HepG2 (cell line): ENCODE data around the gene GPC6. TPM values are rescaled to one million over a fixed set of nuclear protein-coding genes. Genes with fewer than 3 reads are reported as not detected.

Source experiments
- GATAD2A ChIP-seq: IDR thresholded peaks from 2 replicates; pipeline ENCODE4 v1.6.1; 2016
- HDAC6 ChIP-seq: fragments of 200-600 bp; sonication (generic); IDR thresholded peaks from 2 replicates; pipeline ENCODE4 v1.7.0; 2017; ENCODE audit warnings: mild to moderate bottlenecking, antibody characterized with exemption, low read length, low read depth
- KDM1A ChIP-seq: IDR thresholded peaks from 2 replicates; pipeline ENCODE4 v1.6.1; 2016; ENCODE audit warnings: missing compliant biosample characterization
- MLLT10 ChIP-seq: sonication (generic); formaldehyde crosslinking; IDR thresholded peaks from 2 replicates; pipeline ENCODE4 v1.4.0; 2020; ENCODE audit warnings: missing genetic modification reagents
- NR2F2 ChIP-seq: IDR thresholded peaks from 2 replicates; pipeline ENCODE4 v1.6.1; 2012; ENCODE audit warnings: low read depth, inconsistent platforms, borderline replicate concordance
- PLSCR1 ChIP-seq: sonication (generic); formaldehyde crosslinking; IDR thresholded peaks from 2 replicates; pipeline ENCODE4 v1.5.0; 2020; ENCODE audit warnings: missing genetic modification reagents, mild to moderate bottlenecking, borderline replicate concordance
- RAD21 ChIP-seq: fragments of 450-650 bp; formaldehyde crosslinking; IDR thresholded peaks from 2 replicates; pipeline ENCODE4 v1.5.0; 2020; ENCODE audit warnings: mild to moderate bottlenecking
- SNRNP70 ChIP-seq: fragments of 200-400 bp; formaldehyde crosslinking; IDR thresholded peaks from 2 replicates; pipeline ENCODE4 v1.6.1; 2017; ENCODE audit warnings: mild to moderate bottlenecking, low read depth, low read length, moderate library complexity
- SOX13 ChIP-seq, 3 experiments: fragments of 450-650 bp in 1 of 3; sonication (generic) in 1 of 3; formaldehyde crosslinking in 1 of 3; IDR thresholded peaks in 2 of 3; conservative IDR thresholded peaks in 1 of 3; 2 replicates each; pipeline versions ENCODE4 v1.5.0 to v1.6.1; 2016 to 2020; ENCODE audit warnings: antibody characterized with exemption in 1 of 3, mild to moderate bottlenecking in 1 of 3, missing compliant biosample characterization in 1 of 3, missing genetic modification reagents in 1 of 3, moderate library complexity in 1 of 3
- TFDP1 ChIP-seq: IDR thresholded peaks from 2 replicates; pipeline ENCODE4 v1.6.1; 2016; ENCODE audit warnings: missing compliant biosample characterization, missing genetic modification reagents, borderline replicate concordance
- ZFY ChIP-seq: sonication (generic); formaldehyde crosslinking; IDR thresholded peaks from 2 replicates; pipeline ENCODE4 v1.4.0; 2020; ENCODE audit warnings: missing genetic modification reagents
- ZNF205 ChIP-seq: IDR thresholded peaks from 2 replicates; pipeline ENCODE4 v1.6.1; 2018; ENCODE audit warnings: missing biosample characterization, missing genetic modification reagents
- ZNF224 ChIP-seq: sonication (generic); formaldehyde crosslinking; IDR thresholded peaks from 2 replicates; pipeline ENCODE4 v1.5.0; 2020; ENCODE audit warnings: mild to moderate bottlenecking, missing genetic modification reagents
- ZNF362 ChIP-seq: sonication (generic); formaldehyde crosslinking; IDR thresholded peaks from 2 replicates; pipeline ENCODE4 v1.4.0; 2020; ENCODE audit warnings: missing genetic modification reagents, mild to moderate bottlenecking, borderline replicate concordance
- ZNF441 ChIP-seq: sonication (generic); formaldehyde crosslinking; IDR thresholded peaks from 2 replicates; pipeline ENCODE4 v1.7.0; 2021; ENCODE audit warnings: missing genetic modification reagents, borderline replicate concordance
- ZNF530 ChIP-seq: sonication (generic); formaldehyde crosslinking; IDR thresholded peaks from 2 replicates; pipeline ENCODE4 v1.5.0; 2020; ENCODE audit warnings: low read depth, mild to moderate bottlenecking, missing genetic modification reagents
- ZNF839 ChIP-seq: sonication (generic); formaldehyde crosslinking; IDR thresholded peaks from 2 replicates; pipeline ENCODE4 v1.4.0; 2020; ENCODE audit warnings: missing genetic modification reagents, mild to moderate bottlenecking, borderline replicate concordance
- ZNF878 ChIP-seq: sonication (generic); formaldehyde crosslinking; IDR thresholded peaks from 2 replicates; pipeline ENCODE4 v1.8.1; 2023; ENCODE audit warnings: mild to moderate bottlenecking, missing genetic modification reagents, moderate library complexity
- polyA plus RNA-seq, 8 experiments: library from polyadenylated mRNA; depleted of rRNA in 3 of 8; stranded (reverse) in 7 of 8; unstranded in 1 of 8; fragments of >200 nt; fragmentation: Illumina TruSeq in 4 of 8; extraction: Trizol in 4 of 8; gene quantifications; 2 replicates each; pipeline versions ENCODE4 v1.2.1 to v1.2.3, GENCODE V29; 2011 to 2016; ENCODE audit warnings: low read depth in 4 of 8, missing spikeins in 1 of 8, mixed read lengths in 1 of 8; ENCODE audit not compliant: insufficient read depth in 1 of 8
- total RNA-seq, 5 experiments: library from RNA; depleted of rRNA; stranded (reverse); fragments of >200 nt; fragmentation: Illumina TruSeq; extraction: Trizol; gene quantifications; 2 replicates each; pipeline ENCODE4 v1.2.3, GENCODE V29; 2016; ENCODE audit warnings: low read depth in 1 of 5
- TF ChIP-seq, protein P1 (sequence below): sonication (generic); formaldehyde crosslinking; IDR thresholded peaks from 2 replicates; pipeline ENCODE4 v1.4.0; 2020; ENCODE audit warnings: missing genetic modification reagents, low read depth, mild to moderate bottlenecking, borderline replicate concordance
- TF ChIP-seq, protein P2 (sequence below), 2 experiments: sonication (generic) in 1 of 2; formaldehyde crosslinking in 1 of 2; IDR thresholded peaks; 2 replicates each; pipeline versions ENCODE4 v1.4.0 to v1.6.1; 2016 to 2020; ENCODE audit warnings: borderline replicate concordance in 1 of 2, low read depth in 1 of 2, mild to moderate bottlenecking in 1 of 2, missing genetic modification reagents in 1 of 2

The GPC6 gene
- total and polyA plus RNA-seq, 2 of the 13 experiments (the other 11 are each of a cell fraction or from before 2014, with no cell fraction given): 24.5 to 33.9 TPM

- peak; percentile 77 for TF ChIP-seq SOX13 (IDR thresholded peaks at IDR 0.05)
- TF ChIP-seq SOX13 (CRISPR knock-in tag; conservative IDR thresholded peaks at IDR 0.05 in 1 of 2, IDR thresholded peaks at IDR 0.05 in 1 of 2): peak in 1 of 2 experiments; percentile 94; a peak in 2 of 4 replicates
- TF ChIP-seq SNRNP70: no peak
- TF ChIP-seq ZNF224 (CRISPR knock-in tag): no peak
- TF ChIP-seq ZNF530: no peak
- TF ChIP-seq HDAC6: no peak
- no peak for TF ChIP-seq MLLT10 (CRISPR knock-in tag)
- TF ChIP-seq ZNF878: peak; percentile 73; the same call in 1 of the 2 replicates
- TF ChIP-seq ZNF839 (CRISPR knock-in tag): no peak
- TF ChIP-seq, protein P1, sequence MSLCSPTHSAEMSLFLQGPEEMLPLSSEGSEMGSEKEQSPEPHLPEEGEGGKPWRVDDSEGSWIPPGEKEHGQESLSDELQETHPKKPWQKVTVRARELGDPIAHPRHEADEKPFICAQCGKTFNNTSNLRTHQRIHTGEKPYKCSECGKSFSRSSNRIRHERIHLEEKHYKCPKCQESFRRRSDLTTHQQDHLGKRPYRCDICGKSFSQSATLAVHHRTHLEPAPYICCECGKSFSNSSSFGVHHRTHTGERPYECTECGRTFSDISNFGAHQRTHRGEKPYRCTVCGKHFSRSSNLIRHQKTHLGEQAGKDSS (CRISPR knock-in tag): no peak
- TF ChIP-seq ZFY (CRISPR knock-in tag): no peak
- TF ChIP-seq ZNF362 (CRISPR knock-in tag): no peak; the same call in 1 of the 2 replicates
- peak; percentile 98 for TF ChIP-seq NR2F2
- peak; percentile 96 for TF ChIP-seq KDM1A (CRISPR knock-in tag)
- no peak for TF ChIP-seq TFDP1 (CRISPR knock-in tag)
- no peak for TF ChIP-seq ZNF441 (CRISPR knock-in tag)
- TF ChIP-seq GATAD2A (CRISPR knock-in tag): peak; percentile 100
- TF ChIP-seq, protein P2, sequence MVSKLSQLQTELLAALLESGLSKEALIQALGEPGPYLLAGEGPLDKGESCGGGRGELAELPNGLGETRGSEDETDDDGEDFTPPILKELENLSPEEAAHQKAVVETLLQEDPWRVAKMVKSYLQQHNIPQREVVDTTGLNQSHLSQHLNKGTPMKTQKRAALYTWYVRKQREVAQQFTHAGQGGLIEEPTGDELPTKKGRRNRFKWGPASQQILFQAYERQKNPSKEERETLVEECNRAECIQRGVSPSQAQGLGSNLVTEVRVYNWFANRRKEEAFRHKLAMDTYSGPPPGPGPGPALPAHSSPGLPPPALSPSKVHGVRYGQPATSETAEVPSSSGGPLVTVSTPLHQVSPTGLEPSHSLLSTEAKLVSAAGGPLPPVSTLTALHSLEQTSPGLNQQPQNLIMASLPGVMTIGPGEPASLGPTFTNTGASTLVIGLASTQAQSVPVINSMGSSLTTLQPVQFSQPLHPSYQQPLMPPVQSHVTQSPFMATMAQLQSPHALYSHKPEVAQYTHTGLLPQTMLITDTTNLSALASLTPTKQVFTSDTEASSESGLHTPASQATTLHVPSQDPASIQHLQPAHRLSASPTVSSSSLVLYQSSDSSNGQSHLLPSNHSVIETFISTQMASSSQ (IDR thresholded peaks at IDR 0.05; ENCODE audit: low read depth): peak; percentile 85
- TF ChIP-seq, protein P2 (CRISPR knock-in tag; IDR thresholded peaks at IDR 0.05; ENCODE audit: borderline replicate concordance): peak; percentile 87; the same call in 1 of the 2 replicates
- TF ChIP-seq PLSCR1 (CRISPR knock-in tag): no peak
- peak; percentile 98 for TF ChIP-seq ZNF205 (CRISPR knock-in tag)
- 0 out of 2 replicates have a peak, but pooled peaks have one; percentile 29 for TF ChIP-seq RAD21 (CRISPR knock-in tag)
Measured at GRCh38 chr13:94291631-94292322, 1065.2 kb downstream of the GPC6 start (continued).
